ENCODE results near the gene PI4KA. TPM values are rescaled to one million over a fixed set of nuclear protein-coding genes. Genes with fewer than 3 reads are reported as not detected.
"Not testable (repeated sequence)": the region's sequence is repeated elsewhere in the genome, so short reads cannot be mapped to it uniquely, and the experiment has no call there.

PI4KA gene
- polyA plus RNA-seq, 3 donors from 2014 or later: 31.5 to 80.0 (median 33.7) TPM

- H3K9me3 Mint-ChIP-seq; H3K36me3 Mint-ChIP-seq; H3K27me3 Mint-ChIP-seq (ENCODE audit: low read depth in 3 of 3): not testable (repeated sequence)
- Mint-ChIP-seq H3K4me3 (peak overlapping the region; percentile 89 to 98 (median 96)), H3K4me1 (peaks cover 14 to 19% of the 10 kb centered on the region in 2 donors), H3K27ac (peak overlapping the region; percentile 92 to 98 (median 96))
- peak; percentile 90 to 94 (median 94) for DNase-seq
Observed at GRCh38 chr22:20702546-20703413, 155.8 kb downstream of the PI4KA start.

GRCh38 chr22:20702175-20702545, 156.5 kb downstream of the PI4KA start:
- H3K36me3 Mint-ChIP-seq; H3K9me3 Mint-ChIP-seq; H3K27me3 Mint-ChIP-seq (ENCODE audit: low read depth in 3 of 3): not testable (repeated sequence)
- Mint-ChIP-seq H3K4me1 (peaks cover 20 to 25% of the 10 kb centered on the region in 2 donors), H3K27ac (peak overlapping the region; percentile 40 to 98 (median 93)), H3K4me3 (peak overlapping the region; percentile 89 to 98 (median 96))
- DNase-seq: peak in 1 of 3 donors; percentile 23

GRCh38 chr22:20701680-20702136, 156.9 kb downstream of the PI4KA start:
- peaks cover 22 to 27% of the 10 kb centered on the region in 2 donors for H3K4me1 Mint-ChIP-seq
- not testable (repeated sequence) for H3K36me3 Mint-ChIP-seq; H3K27me3 Mint-ChIP-seq (ENCODE audit: low read depth in 3 of 3); H3K9me3 Mint-ChIP-seq
- H3K27ac Mint-ChIP-seq: peak overlapping the region; percentile 5 to 84 (median 62)
- peak overlapping the region; percentile 80 to 98 (median 93) for H3K4me3 Mint-ChIP-seq
- peak in 2 of 3 donors; percentile 17 to 20 for DNase-seq

GRCh38 chr22:20700347-20700746, 158.3 kb downstream of the PI4KA start:
- not testable (repeated sequence) for H3K27ac Mint-ChIP-seq; H3K27me3 Mint-ChIP-seq (ENCODE audit: low read depth in 3 of 3); DNase-seq; H3K36me3 Mint-ChIP-seq; H3K9me3 Mint-ChIP-seq
- Mint-ChIP-seq H3K4me1 (peaks cover 22 to 27% of the 10 kb centered on the region in 2 donors), H3K4me3 (peak overlapping the region in 1 of 5 donors; percentile 18)

GRCh38 chr22:20699856-20700255, 158.8 kb downstream of the PI4KA start:
- not testable (repeated sequence) for DNase-seq; H3K27ac Mint-ChIP-seq; H3K9me3 Mint-ChIP-seq; H3K4me3 Mint-ChIP-seq; H3K27me3 Mint-ChIP-seq (ENCODE audit: low read depth in 3 of 3); H3K36me3 Mint-ChIP-seq
- peaks cover 22 to 25% of the 10 kb centered on the region in 2 donors for H3K4me1 Mint-ChIP-seq

- not testable (repeated sequence) for H3K36me3 Mint-ChIP-seq; H3K9me3 Mint-ChIP-seq; H3K27me3 Mint-ChIP-seq (ENCODE audit: low read depth in 3 of 3)
- peak; percentile 78 to 89 (median 87) for DNase-seq
- H3K4me1 Mint-ChIP-seq: peaks cover 15 to 19% of the 10 kb centered on the region in 2 donors
- peak overlapping the region in 3 of 5 donors; percentile 21 to 41 (median 38) for H3K4me3 Mint-ChIP-seq
- peak overlapping the region; percentile 26 to 80 (median 56) for H3K27ac Mint-ChIP-seq
Observed at GRCh38 chr22:20697481-20698113, 161.0 kb downstream of the PI4KA start.

- DNase-seq; H3K27me3 Mint-ChIP-seq (ENCODE audit: low read depth in 3 of 3); H3K4me1 Mint-ChIP-seq; H3K4me3 Mint-ChIP-seq; H3K36me3 Mint-ChIP-seq; H3K9me3 Mint-ChIP-seq; H3K27ac Mint-ChIP-seq: not testable (repeated sequence)
Observed at GRCh38 chr22:20696056-20696455, 162.6 kb downstream of the PI4KA start.

- peak in 1 of 3 donors; percentile 13 for DNase-seq
- H3K27me3 Mint-ChIP-seq (ENCODE audit: low read depth in 3 of 3); H3K9me3 Mint-ChIP-seq; H3K36me3 Mint-ChIP-seq; H3K4me1 Mint-ChIP-seq: not testable (repeated sequence)
- peak overlapping the region in 3 of 6 donors; percentile 22 to 80 (median 69) for H3K27ac Mint-ChIP-seq
- peak overlapping the region in 3 of 5 donors; percentile 27 to 36 (median 35) for H3K4me3 Mint-ChIP-seq
Observed at GRCh38 chr22:20695205-20695604, 163.4 kb downstream of the PI4KA start.

- H3K4me3 Mint-ChIP-seq; H3K27ac Mint-ChIP-seq; H3K9me3 Mint-ChIP-seq; H3K27me3 Mint-ChIP-seq (ENCODE audit: low read depth in 3 of 3); DNase-seq; H3K4me1 Mint-ChIP-seq; H3K36me3 Mint-ChIP-seq: not testable (repeated sequence)
Observed at GRCh38 chr22:20694256-20694655, 164.4 kb downstream of the PI4KA start.

- DNase-seq; H3K4me1 Mint-ChIP-seq; H3K36me3 Mint-ChIP-seq; H3K27me3 Mint-ChIP-seq (ENCODE audit: low read depth in 3 of 3); H3K4me3 Mint-ChIP-seq; H3K27ac Mint-ChIP-seq; H3K9me3 Mint-ChIP-seq: not testable (repeated sequence)
Observed at GRCh38 chr22:20692926-20693325, 165.7 kb downstream of the PI4KA start.

GRCh38 chr22:20690586-20691317, 167.9 kb downstream of the PI4KA start:
- not testable (repeated sequence) for DNase-seq; H3K27me3 Mint-ChIP-seq (ENCODE audit: low read depth in 3 of 3); H3K27ac Mint-ChIP-seq; H3K4me1 Mint-ChIP-seq; H3K4me3 Mint-ChIP-seq; H3K36me3 Mint-ChIP-seq; H3K9me3 Mint-ChIP-seq

- H3K36me3 Mint-ChIP-seq; DNase-seq; H3K27ac Mint-ChIP-seq; H3K4me3 Mint-ChIP-seq; H3K4me1 Mint-ChIP-seq; H3K9me3 Mint-ChIP-seq; H3K27me3 Mint-ChIP-seq (ENCODE audit: low read depth in 3 of 3): not testable (repeated sequence)
Observed at GRCh38 chr22:20687356-20688172, 171.0 kb downstream of the PI4KA start.

- H3K9me3 Mint-ChIP-seq; H3K27me3 Mint-ChIP-seq (ENCODE audit: low read depth in 3 of 3); H3K4me3 Mint-ChIP-seq; H3K27ac Mint-ChIP-seq; H3K36me3 Mint-ChIP-seq; DNase-seq; H3K4me1 Mint-ChIP-seq: not testable (repeated sequence)
Observed at GRCh38 chr22:20685764-20686163, 172.8 kb downstream of the PI4KA start.

All from immature natural killer cell (primary cell).